Measurements from ENCODE around the gene LHFPL2.

Gene LHFPL2

DNA sequence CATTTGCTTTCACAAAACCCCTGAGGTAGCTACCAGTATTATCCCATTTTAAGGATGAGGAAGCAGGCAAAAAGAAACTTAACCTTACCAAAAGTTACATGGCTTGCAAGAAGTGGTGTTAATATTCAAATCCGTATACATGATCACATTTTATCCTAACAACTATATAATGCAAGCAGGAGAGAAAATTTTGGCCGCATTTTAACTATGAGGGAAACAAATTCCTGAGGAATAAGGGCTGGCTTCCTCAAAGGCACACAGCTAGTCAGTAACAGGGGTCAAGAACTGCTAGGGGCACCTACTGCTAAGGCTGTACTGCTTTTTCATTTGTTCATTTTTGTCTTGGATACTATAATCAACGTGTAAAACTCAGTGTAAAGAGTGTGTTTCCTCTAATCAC, 81.0 kb downstream of the LHFPL2 start:
- no peak for DNase-seq (ENCODE audit: low read depth)

DNA sequence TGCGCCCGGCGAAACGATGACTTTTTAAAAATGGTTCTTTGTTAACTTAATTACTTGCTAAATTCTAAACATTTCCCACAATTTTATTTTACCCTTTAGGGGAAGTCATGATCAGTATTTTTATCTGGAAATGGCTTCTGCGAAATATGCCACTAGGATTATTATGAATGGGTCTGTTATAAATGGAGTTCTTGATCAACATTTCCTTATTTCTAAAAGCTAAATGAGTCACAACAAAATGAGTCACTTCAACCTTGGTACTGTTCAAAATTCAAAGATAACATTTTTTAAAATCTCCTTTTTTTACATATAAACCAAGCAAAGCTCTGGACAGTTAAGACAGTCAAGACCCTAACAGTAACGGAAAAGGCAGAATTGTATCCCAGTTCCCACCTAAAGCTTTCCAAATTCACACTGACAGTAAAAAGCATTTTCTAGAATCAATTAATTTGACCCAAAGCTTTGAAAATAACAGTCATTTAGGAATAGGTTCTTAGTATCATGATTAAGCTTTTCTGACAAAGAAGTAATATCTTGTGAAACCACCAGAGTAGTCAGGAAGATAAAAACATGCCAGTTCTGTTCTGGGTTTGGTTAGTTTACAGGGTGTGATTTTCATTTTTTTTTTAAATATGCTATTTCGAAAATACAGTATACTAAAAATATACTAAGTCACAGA, 81.7 kb downstream of the LHFPL2 start:
- DNase-seq (ENCODE audit: low read depth) = no peak

DNA sequence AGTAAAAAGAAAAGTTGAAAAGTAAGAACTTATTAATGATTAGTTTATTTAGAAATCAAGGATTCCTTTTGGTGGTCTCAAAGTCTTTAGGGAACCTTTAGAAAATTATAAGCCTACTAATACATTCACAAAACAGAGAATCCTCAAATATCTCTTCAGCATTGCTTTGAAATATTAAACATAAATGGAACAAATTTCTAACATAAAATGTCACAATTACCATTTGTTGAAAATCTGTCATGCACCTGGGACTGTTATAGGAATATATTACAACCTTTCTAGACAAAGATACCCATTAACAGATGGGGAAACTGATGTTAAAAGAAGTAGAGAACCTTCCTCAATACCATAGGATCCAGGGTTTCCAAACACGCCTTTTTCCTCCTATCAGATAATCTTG, 83.2 kb downstream of the LHFPL2 start:
- no peak for DNase-seq (ENCODE audit: low read depth)

DNA sequence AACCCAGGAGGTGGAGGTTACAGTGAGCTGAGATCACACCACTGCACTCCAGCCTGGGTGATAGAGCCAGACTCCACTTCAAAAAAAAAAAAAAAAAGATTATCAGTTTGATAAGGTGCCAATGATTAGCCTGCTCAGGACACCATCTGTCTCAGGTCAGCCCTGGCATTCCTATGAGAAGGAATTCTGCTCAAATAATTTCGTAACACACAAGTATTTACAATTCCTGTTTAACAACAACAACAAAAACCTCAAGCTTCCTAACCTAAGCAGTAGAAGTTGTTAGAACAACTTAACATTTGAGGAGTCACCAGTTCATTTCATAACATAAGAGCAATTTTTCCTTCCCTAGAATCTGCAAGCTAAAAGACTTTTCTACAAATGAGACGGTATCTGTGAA, 85.0 kb downstream of the LHFPL2 start:
- DNase-seq (ENCODE audit: low read depth) = no peak

DNA sequence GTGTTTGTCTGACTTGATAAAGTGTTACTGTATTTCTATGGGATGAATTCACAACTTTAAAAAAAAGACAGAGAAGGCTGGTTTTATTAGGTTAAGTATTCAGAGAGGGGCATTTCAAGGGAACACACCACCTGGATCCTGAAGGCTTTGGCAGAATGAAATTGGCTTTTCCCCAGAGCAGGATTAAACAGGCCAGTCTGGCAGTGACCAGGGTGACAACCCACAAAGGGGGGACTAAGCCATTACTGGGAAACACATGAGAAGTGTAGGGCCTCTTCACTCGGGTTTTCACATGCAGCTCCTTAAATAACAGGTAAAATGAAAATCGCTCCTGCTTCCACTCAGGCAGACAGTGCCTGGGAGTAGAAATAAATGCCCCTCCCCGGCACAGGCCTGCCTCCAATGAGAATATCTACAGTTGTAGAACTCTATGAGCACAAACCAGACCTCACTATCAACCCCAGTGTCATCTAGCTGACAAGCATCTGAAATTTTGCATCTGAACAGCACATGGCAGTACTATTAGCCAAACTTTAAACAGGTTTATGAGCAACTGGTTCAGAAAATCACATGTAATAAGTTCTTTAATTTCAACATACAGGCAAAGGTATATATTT, 85.8 kb downstream of the LHFPL2 start:
- DNase-seq (ENCODE audit: low read depth) = no peak

DNA sequence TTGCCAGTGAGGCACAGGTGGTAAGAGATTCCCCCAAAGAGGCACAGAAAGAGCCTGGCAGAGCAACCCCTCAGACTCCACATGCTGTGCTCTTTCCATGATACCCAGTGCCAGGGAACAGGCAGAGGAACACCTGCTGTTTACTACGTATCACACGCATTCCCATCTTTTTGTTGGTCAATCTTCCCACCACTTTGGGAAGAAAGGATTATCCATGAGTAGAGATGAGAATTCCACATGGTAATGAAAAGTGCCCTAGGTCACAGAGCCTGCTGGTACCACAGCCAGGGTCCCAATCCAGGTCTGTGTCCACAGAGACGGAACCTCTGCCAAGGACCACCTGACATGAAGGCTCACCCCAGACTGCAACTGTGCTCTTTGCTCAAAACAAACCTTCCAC, 86.6 kb downstream of the LHFPL2 start:
- no peak for DNase-seq (ENCODE audit: low read depth)

DNA sequence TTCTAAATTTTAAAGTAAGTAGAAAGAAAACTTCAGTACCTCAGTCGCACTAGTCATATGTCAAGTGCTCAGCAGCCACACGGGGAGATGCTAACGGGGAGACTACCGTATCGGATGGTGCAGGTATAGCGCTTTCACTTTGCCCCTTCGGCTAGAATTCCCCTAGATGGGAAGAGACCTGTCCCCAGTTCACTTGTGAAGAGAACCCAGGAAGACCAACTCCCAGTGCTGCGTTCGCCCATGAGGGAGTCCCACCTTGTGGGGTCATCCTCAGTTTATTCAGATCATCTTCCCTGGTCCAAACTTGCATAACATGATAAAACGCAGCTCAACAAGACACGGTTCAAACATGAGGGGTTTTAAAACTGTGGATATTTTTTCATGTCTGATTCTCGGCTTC, 87.3 kb downstream of the LHFPL2 start:
- DNase-seq (ENCODE audit: low read depth) = no peak

DNA sequence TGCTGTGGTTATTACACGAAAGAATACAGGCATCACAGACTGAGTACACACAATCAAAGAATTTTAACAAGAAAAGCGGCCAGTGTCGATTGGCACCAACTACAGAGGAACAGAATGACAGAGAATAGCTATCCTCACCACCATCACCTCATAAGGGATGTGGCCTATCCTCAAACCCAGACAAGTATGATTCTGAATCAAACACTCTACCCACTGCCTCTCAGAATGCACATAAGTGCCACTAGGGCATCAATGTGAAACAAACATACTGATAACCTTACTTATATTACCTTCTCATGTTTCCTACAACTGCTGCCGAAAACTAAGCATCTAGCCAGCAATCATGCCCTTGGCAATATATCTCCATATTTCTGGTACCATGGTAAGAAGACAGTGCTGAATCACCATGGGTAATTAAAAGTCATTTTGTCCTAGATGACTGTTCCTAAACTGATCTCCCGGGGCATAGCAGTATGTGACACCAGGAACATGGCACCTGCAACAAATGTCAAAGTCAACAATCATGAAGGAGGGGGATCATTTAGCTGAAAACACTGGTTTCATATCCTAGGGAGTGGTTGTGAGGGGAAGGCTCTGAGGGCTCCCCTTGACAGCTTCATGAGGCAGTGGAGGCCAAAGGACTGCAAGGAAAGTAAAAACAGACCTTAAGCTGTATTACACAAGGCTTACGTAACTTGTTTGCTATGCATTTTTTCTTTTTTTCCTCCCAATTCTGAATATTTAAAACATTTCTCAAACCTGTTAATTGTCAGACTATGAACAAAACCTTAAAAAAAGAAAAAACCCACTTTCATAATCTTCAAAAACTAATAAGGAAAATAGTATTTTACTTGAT, 88.3 kb downstream of the LHFPL2 start:
- no peak for DNase-seq (ENCODE audit: low read depth)

DNA sequence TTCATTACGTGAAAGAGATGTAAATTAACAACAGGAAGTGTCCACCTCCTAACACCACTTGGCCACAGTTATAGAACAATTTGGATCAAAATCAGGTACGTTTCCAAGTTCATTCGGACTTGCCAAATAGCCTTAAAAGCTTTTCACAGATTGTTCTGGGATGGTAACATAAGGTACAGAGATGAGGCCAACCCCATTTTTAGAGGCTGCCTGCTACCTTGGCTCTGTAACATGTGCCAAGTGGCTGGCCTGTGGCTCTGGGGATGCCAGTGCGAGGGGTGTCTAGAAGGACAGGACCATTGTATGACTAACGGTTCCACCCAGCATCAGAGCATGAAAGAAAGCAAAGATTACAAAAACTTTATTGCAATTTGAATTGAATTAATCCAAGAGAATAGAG, 91.0 kb downstream of the LHFPL2 start:
- no peak for DNase-seq (ENCODE audit: low read depth)

DNA sequence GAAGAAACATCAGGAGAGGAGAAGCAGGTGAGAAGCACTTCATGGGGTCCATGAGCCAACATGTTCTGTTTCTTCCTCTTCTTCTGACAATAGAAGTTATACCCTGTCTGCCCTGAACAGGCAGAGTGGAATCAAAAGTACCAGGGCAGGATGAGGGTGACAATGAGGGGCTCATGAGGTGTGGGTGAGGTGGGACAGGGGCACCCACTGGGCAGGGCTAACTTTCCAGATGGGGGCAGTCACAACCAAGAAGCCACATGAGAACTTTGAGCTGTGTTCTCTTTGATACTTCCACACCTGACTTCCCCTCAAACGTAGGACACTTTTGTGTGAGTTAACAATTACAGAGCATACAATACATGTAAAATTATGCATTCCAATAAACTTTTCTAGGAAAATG, 92.7 kb downstream of the LHFPL2 start:
- DNase-seq (ENCODE audit: low read depth) = no peak

DNA sequence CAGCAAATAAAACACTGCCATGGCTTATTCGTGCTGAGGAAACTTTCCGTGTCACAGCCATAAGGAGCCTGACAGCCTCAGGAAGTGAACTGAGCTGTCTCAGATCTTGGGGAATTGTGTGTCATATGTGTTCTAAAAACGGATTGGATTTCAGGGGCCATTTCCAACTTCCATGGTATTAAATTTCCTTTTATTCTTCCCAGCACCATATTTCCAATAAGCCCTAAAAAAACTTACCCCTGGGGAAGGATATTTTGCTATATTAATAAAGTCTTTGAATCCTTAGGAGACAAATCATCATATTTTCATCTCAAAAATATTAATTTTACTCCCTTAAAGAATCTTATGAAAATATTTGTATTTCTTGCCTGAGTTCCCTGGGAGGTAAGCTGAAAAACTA, 93.9 kb downstream of the LHFPL2 start:
- no peak for DNase-seq (ENCODE audit: low read depth)

DNA sequence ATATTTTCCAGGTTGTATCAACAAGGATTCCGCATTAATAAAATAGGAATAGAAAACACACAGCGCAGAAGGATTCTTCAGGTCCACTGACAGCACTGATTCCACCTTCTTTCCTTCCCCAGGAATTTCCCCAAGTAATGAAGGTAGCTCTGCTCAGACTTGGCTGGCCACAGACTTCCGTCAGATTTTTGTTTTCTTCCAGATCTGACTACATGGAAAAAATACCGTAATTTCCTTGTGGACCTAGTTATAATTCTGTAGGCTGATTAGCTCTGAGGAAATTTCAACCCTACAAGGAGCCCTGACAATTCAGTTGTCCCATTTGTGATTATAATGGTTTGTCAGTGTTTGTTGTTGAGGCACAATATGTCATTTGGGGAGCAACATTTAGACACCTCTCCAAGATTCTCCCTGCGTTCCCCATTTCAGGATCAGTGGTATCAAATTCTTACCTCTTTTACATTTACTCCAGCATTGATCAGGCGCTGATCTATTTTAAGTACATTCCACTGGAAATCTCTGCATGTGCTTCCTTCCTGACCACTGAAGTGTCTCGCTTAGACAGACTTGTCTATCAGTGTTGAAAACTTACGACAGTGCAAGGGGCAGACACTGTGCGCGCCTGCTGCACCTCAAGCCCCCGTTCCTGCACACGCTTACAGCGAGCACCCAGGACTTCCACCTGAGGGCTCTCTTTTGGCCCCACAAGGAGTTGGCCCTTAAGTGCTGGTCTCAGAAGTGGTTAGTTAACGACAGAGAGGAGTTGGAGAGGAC, 94.8 kb downstream of the LHFPL2 start:
- no peak for DNase-seq (ENCODE audit: low read depth)

DNA sequence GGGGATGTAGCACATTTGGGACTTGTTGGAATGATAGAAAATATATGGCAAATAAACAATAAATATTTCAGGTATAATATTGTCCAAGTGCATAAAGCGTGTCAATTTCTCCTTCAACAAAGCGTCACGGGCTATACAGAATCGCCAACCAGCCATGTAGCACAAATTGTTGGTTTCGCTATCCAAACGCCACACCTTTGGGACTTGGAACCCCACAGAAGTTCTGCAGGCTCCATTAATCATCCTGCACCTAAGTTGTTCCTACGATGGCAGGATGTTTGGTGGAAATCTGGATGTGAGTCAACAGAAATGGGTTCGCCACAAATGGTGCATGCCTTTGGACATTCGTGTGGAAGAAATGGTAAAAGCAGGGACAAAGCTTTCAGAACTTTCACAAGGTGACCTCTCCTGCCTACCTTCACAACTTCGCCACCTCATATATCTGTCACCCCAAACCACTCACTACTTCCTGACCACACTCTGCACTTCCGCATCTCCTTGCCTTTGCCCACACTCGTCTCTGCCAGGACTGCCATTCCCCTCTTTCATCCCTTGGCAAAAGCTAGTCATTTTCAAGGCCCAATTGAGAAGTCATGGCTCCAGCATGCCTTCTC, 95.7 kb downstream of the LHFPL2 start:
- no peak for DNase-seq (ENCODE audit: low read depth)

DNA sequence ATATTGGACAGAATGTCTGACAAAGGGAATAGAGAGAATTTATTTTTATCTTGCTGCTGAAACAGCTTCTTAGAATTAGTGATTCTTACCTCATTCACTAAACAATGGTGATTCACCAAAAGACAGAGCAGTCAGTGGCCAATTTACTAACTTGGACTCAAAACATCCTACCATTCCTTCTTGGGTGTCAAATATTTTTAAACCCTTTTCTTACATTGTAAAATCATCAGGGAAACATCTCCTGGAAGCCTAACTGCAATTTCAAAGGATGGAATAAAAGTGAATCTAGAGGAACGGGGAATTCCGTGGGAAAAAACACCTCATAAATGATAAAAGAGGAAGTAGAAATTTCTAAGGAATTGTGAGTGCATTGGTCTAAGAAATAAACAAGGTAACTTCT, 97.7 kb downstream of the LHFPL2 start:
- DNase-seq (ENCODE audit: low read depth) = no peak

DNA sequence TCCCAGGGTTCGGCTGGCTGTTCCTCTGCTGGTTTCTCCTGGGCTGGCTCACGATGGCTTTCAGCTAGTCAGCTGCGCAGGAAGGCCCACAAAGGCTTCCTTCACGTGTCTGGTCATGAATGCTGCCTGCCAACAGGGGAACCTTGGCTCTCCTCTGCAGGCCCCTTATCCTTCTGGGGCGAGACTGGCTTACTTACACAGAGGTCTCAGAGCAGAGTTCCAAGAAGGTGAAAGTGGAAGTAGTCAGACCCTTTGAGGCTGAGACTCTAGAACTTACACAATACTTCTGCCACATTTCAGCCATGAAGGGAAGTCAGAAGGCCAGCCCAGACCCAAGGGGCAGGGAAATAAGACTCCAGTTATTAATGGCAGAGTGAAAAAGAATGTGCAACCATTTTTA, 99.5 kb downstream of the LHFPL2 start:
- DNase-seq (ENCODE audit: low read depth) = no peak

DNA sequence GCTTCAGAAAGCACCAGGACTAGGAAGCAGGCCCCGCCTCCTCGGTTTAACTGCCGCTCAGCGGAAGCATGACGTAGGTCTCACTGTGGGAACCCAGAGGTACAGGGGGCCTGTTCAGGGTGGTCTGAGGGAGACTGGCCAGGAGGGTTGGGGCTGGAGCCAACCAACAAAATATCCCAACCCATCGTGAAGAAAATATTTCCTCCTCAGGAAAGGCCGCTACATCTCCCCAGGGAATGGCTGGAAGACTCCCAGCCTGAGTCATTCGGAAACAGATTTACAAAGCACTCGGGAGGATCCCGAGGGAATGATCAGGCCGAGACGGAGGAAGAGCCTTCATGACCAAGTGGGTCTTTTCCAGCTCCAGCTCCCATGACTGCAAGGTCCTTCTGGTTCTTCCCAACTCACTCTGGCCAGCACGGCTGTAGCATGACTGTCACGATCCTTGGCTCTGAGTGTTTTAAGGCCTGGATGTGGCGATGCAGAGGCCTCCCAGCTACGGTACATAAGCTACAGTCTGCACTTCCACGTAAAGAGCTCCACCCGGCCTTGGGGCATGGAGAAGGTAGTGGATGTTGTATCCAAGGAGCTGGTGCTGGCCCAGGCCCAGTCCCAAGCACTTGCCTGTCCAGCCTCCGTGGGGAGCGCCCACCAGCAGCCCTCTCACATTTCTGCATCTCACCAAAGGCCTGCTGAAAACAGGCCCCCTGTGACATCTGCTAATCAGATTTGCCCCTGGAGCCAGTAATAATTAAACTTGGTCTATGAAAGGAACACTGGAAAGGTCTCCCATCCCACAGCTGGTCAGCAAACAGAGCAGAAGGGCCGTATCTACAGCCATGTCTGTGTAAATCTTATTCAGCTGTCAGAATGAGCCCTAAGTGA, 100.6 kb downstream of the LHFPL2 start:
- DNase-seq (ENCODE audit: low read depth) = no peak

DNA sequence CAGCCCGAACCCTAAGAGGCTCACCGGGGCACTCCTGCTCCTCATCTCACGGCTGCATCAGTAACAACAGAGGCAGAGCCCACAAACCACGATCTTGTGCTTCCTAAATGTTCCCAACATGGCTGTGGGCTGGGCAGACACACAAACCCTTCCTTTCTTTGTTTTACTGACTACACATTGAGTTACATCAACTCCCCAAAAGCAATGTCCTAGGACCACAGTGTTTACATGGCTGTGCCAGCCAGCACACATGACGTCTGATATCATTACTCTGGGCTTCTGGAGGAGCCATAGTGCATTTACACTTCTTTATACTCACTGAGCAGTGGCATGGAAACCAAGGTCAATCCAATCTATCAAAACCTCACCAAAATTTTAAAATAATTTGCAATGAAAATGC, 101.4 kb downstream of the LHFPL2 start:
- no peak for DNase-seq (ENCODE audit: low read depth)

DNA sequence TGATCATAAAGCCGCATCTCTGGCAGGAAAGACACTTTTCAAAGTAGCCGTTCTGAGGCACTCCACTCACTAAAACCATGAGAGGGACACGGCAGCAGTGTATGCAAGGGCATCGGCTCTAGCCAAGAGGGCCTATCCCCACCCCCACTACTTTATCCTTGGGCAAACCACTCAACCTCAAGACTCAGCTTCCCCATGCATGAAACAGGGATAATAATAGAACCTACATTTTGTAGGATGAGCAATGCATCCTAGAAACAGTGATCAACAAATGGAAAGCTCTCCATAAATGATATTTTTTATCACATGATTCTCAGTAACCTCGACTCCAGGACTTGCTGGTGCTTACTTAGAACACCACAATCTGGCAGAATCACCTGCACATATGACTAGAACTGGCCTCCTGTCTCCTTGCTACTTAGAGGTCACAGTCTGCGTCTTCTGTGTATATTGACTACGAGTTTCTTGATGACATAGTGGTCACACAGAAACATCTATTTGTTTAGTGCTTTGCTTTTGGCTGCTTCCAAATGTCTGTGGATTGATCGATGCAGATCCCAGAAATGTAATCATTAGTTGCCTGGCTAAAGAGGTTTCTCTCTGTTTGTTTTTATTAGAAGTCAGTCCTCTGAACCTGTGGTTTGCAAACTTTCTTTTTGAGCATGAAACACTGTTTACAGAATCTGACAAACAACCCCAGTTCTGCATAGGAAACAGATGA, 102.1 kb downstream of the LHFPL2 start:
- no peak for DNase-seq (ENCODE audit: low read depth)

DNA sequence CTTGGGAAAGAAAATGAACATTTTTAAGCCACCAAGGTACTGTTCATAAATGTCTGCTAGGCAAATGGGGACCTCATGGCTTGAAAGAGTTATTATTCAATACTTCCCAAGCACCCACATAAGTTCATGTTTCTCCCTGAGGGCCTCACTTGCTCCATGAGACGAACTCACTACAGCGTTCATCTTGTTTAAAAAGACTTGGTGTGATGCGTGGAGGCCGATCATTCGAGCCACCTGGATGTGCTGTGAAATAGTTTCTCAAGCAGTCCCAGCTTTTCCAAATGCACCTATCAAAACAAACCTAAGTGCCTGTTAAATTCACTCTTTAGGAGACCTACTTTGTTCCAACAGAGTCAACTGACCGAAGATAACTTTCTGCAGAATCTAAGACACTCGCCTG, 103.2 kb downstream of the LHFPL2 start:
- no peak for DNase-seq (ENCODE audit: low read depth)

DNA sequence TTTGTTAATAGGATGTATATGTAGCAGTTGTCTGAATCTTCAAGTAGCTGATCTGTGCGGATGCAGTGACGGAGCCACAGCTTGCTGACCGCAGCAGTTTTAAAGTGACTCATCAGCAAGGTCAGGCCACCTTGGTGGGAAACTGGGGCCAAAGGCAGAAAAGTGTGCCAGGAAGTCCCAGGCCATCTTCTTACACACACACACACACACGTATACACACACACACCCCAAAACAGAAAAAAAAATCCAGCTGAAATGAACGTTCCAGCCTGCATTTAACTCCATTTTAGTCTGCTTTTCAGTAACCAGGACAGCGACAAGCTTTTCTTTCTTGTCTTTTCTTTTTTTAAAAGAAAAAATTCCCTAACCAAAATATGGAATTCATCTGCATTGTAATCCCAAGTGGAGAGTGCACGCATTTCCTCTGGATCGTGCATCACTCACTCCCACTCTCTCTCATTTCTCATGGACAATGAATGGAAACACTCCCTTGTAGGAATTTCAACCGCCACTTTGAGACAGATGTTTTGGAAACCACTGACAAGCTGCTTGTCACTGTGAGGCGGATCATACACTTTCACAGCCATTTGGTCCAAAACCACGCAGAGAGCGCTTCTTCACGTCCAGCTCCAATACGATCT, 103.9 kb downstream of the LHFPL2 start:
- no peak for DNase-seq (ENCODE audit: low read depth)

Measured in stimulated activated CD4-positive, alpha-beta T cell treated with anti-CD3 and anti-CD28 coated beads, Interleukin-2, amount 100 ng/mL, for 4 hours (primary cell).